K562 (cell line): Measurements from ENCODE around the gene SLC26A1. TPM values are rescaled to one million over a fixed set of nuclear protein-coding genes. Genes with fewer than 3 reads are reported as not detected.

ENCODE experiments used
- CEBPG ChIP-seq, 3 experiments: fragments of 200-800 bp in 1 of 3; sonication (Bioruptor generic) in 1 of 3; sonication (generic) in 1 of 3; formaldehyde crosslinking in 1 of 3; IDR thresholded peaks in 2 of 3; conservative IDR thresholded peaks in 1 of 3; 2 replicates each; pipeline versions ENCODE4 v1.6.1 to v1.8.0; 2016 to 2022; ENCODE audit warnings: missing compliant biosample characterization in 2 of 3, missing genetic modification characterization in 2 of 3, mild to moderate bottlenecking in 1 of 3, missing genetic modification reagents in 1 of 3
- RREB1 ChIP-seq: fragments of 250-450 bp; sonication (Bioruptor Pico); IDR thresholded peaks from 2 replicates; pipeline ENCODE4 v1.4.0; 2020
- SAFB2 ChIP-seq: fragments of 200-400 bp; formaldehyde crosslinking; IDR thresholded peaks from 2 replicates; pipeline ENCODE4 v1.6.1; 2018; ENCODE audit warnings: borderline replicate concordance, low read length, low read depth, moderate library complexity; ENCODE audit not compliant: severe bottlenecking
- ZBTB40 ChIP-seq, 2 experiments: fragments of 450-650 bp in 1 of 2; sonication (generic) in 1 of 2; formaldehyde crosslinking in 1 of 2; IDR thresholded peaks; 2 replicates each; pipeline versions ENCODE4 v1.7.1 to v1.9.0; 2016 to 2022; ENCODE audit warnings: inconsistent platforms in 1 of 2, mild to moderate bottlenecking in 1 of 2, missing genetic modification reagents in 1 of 2
- ZNF639 ChIP-seq, 2 experiments: fragments of 200-800 bp in 1 of 2; sonication (Bioruptor generic) in 1 of 2; sonication (generic) in 1 of 2; formaldehyde crosslinking in 1 of 2; IDR thresholded peaks in 1 of 2; conservative IDR thresholded peaks in 1 of 2; 2 replicates each; pipeline versions ENCODE4 v1.5.0 to v1.6.1; 2016 to 2020; ENCODE audit warnings: missing compliant biosample characterization in 1 of 2, missing genetic modification characterization in 1 of 2, missing genetic modification reagents in 1 of 2
- polyA plus RNA-seq, 8 experiments: library from polyadenylated mRNA; depleted of rRNA in 4 of 8; stranded (reverse) in 5 of 8; unstranded in 3 of 8; fragments of >200 nt; fragmentation: Nextera tagmentation in 2 of 8; fragmentation: Illumina TruSeq in 1 of 8; extraction: Ambion mirVana in 2 of 8; extraction: Trizol in 1 of 8; gene quantifications; 2 replicates each; pipeline versions ENCODE4 v1.2.1 to v1.2.3, GENCODE V29; 2011 to 2014; ENCODE audit warnings: inconsistent platforms in 1 of 8, missing spikeins in 1 of 8
- total RNA-seq, 7 experiments: library from RNA; depleted of rRNA in 6 of 7; stranded (reverse); fragments of >200 nt in 6 of 7; fragmentation: Illumina TruSeq in 2 of 7; extraction: Trizol in 2 of 7; gene quantifications; 2 replicates each; pipeline versions ENCODE4 v1.2.1 to v1.2.3, GENCODE V29; 2011 to 2021; ENCODE audit warnings: low replicate concordance in 1 of 7

The SLC26A1 gene
- total and polyA plus RNA-seq, 9 of the 15 experiments (the other 6 are each of a cell fraction or from before 2014, with no cell fraction given) = 0.11 to 4.2 (median 0.95) TPM

GRCh38 chr4:1009542-1010394, 16.6 kb upstream of the SLC26A1 start (continued):
- TF ChIP-seq ZNF639 (CRISPR knock-in tag; conservative IDR thresholded peaks at IDR 0.05 in 1 of 2, IDR thresholded peaks at IDR 0.05 in 1 of 2) = peak in 1 of 2 experiments; percentile 73; a peak in 1 of 4 replicates
- TF ChIP-seq SAFB2 = no peak
- no peak for TF ChIP-seq RREB1 (CRISPR knock-in tag)
- no peak for TF ChIP-seq ZBTB40 (IDR thresholded peaks at IDR 0.05)
- no peak for TF ChIP-seq ZBTB40 (CRISPR knock-in tag; IDR thresholded peaks at IDR 0.05)
- TF ChIP-seq CEBPG (CRISPR knock-in tag; IDR thresholded peaks at IDR 0.05) = no peak
- TF ChIP-seq CEBPG (tag; conservative IDR thresholded peaks at IDR 0.05 in 1 of 2, IDR thresholded peaks at IDR 0.05 in 1 of 2) = no peak
